ENCODE results near the gene PRKCE.

Gene PRKCE

DNA sequence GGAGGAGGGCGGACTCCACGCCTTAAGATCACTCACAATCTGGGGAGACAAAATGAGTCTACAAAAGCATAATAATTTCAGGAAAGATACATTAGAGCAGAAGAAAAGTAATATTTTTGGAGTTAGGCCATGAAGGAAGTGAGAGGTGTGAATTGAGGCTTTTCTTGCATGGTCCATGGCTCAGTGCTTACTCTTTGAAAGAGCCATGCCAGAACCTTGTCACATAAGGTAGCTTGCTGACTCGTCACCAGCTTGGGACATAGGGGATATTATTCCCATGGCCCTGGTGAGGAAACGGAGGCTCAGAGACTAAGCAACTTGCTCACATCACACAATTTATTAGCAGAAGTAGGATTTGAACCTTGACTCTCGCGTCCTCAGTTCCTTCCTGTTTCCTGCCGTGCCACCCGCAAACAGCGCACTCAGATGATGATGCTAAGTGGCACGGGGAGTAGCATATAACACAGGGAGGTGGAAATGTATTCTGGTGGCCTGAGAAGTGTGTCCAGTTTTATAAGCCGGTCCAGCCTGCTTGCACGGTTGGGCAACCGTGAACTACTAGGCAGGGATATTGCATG is 333.5 kb downstream of the PRKCE start:
- H3K27me3 Mint-ChIP-seq = no peaks in the 10 kb centered on the region
- intact Hi-C loops (cut with micrococcal nuclease) = no loop called here
- no peaks in the 10 kb centered on the region for H3K36me3 Mint-ChIP-seq (ENCODE audit: low read depth)
- H3K9me3 Mint-ChIP-seq = no peaks in the 10 kb centered on the region
- no peak overlapping the region for H3K27ac Mint-ChIP-seq
- peaks cover 33% of the 10 kb centered on the region for H3K4me1 Mint-ChIP-seq (ENCODE audit: low read depth)
- no peak overlapping the region for H3K4me3 Mint-ChIP-seq

DNA sequence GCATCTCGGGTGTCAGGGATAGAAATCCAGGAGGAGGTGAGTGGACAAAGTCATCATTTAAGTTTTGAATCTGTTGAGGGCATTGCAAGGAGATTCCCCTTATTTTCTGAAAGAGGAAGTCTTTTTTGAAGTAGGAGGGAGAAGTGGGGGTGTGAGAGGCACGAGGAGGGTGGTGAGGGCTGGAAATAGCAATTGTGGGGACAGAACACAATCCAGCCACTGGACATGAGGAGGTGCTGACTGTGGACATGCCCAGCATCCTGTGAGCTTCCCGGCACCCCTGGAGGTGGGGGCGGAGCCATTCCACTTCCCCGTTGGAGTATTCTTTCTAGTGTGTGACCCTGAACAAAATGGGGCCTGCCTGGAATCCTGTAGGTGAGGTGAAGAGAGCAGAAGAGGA is 335.0 kb downstream of the PRKCE start:
- Mint-ChIP-seq H3K9me3 (no peaks in the 10 kb centered on the region), H3K4me1 (ENCODE audit: low read depth) (peaks cover 33% of the 10 kb centered on the region), H3K27ac (peak overlapping the region; percentile 79), H3K4me3 (peak overlapping the region; percentile 18), H3K27me3 (no peaks in the 10 kb centered on the region), H3K36me3 (ENCODE audit: low read depth) (no peaks in the 10 kb centered on the region)
- intact Hi-C loops (cut with micrococcal nuclease) = no loop called here

DNA sequence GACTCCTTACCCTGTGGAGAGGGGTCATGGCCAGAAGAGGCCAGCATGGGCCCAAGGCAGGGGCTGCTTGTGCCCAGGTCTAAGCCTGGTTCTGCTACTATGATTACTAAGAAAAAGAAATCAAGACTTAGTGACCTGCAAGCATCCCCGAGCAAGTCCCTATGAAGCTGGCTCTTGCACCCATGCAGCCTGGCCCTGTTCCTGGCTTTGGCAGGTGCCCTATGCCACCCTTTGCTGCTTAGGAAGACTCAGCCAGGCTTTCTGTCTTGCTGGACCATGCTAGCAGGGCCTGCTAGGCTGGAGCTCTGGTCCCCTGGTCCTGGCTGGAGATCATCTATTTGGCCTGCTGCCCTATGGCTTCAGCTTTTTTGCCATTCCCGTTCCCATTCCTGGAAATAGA is 336.4 kb downstream of the PRKCE start:
- Mint-ChIP-seq H3K4me1 (ENCODE audit: low read depth) (peaks cover 33% of the 10 kb centered on the region), H3K4me3 (no peak overlapping the region), H3K9me3 (no peaks in the 10 kb centered on the region), H3K36me3 (ENCODE audit: low read depth) (no peaks in the 10 kb centered on the region), H3K27me3 (no peaks in the 10 kb centered on the region), H3K27ac (no peak overlapping the region)
- intact Hi-C loops (cut with micrococcal nuclease) = no loop called here

DNA sequence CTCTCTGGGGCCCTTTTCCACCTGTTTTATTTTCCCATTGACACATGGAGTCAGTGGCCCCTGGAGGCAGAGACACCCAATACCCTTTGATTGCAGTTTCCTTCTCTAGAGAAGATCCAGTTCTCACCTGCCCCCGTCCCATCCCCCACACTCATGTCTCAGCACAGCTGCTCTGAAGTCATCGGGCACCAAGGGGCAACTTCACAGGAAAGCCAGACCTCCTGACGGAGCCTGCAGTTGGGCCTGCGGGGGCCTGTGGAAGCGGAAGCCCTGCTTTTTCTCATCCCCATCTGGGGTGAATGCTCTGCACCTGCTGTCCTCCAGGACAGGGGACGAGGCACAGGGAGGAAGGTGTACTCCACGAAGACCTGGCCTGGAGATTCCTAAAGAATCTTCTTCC is 337.4 kb downstream of the PRKCE start:
- Mint-ChIP-seq H3K27me3 (no peaks in the 10 kb centered on the region), H3K4me1 (ENCODE audit: low read depth) (peaks cover 38% of the 10 kb centered on the region), H3K4me3 (no peak overlapping the region), H3K27ac (no peak overlapping the region), H3K9me3 (no peaks in the 10 kb centered on the region), H3K36me3 (ENCODE audit: low read depth) (no peaks in the 10 kb centered on the region)
- intact Hi-C loops (cut with micrococcal nuclease) = no loop called here

DNA sequence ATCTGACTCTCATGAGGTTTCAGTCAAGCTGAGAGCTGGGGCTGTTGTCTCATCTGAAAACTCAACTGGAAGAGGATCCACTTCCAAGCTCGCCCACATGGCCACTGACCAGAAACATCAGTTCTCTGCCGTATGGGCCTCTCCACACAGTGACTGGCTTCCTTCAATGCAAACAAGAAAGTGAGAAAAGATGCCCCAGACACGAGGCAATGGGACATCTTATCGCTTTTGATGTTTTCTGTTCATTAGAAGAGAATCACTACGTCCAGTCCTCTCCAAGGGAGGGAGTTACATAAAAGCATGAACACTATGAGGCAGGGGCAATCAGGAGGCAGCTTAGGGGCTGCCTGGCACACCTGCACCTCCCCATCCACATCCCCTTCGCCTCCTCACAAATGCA is 338.7 kb downstream of the PRKCE start:
- Mint-ChIP-seq H3K9me3 (no peaks in the 10 kb centered on the region), H3K27me3 (no peaks in the 10 kb centered on the region), H3K27ac (no peak overlapping the region), H3K36me3 (ENCODE audit: low read depth) (no peaks in the 10 kb centered on the region), H3K4me3 (no peak overlapping the region), H3K4me1 (ENCODE audit: low read depth) (peaks cover 31% of the 10 kb centered on the region)
- intact Hi-C loops (cut with micrococcal nuclease) = loop anchor here (5.0 kb wide), 1 partner anchor 377 kb away; no protein-coding TSS in a partner anchor

DNA sequence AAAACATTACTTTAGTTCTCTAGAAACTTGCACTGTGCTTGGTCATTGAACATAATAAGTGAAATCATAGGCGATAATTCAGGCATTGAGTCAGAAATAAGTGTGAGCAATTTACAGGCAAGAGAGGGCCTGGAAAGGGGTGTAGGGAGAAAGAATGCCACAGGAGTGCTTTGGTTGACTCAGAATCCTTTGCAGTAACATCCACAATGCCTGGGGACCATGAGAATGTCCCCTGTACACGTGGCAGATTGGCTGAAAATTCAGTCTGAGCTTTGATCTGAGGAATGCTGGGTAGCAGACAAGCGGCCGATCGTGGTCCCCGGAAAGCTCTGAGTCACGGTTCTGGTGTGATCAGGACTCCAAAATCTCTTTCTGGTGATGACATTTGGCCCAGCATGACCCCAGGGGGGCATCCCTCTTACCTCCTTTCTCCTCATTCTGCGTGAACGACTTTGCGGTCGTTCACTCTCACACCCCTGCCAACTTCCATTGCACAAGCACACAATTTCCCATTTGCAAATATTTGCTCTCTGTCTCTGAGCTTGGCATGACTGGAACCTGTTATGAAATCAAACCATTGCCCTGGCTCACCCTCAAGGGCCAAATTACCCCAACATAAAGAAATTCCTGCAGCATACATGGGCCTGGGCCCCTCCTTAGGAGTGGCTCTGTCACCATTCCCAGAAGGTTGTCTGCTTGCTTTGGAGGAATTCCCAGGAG is 340.7 kb downstream of the PRKCE start:
- H3K4me1 Mint-ChIP-seq (ENCODE audit: low read depth) = peaks cover 11% of the 10 kb centered on the region
- intact Hi-C loops (cut with micrococcal nuclease) = loop anchor here (5.0 kb wide), 1 partner anchor 375 kb away; no protein-coding TSS in a partner anchor
- no peak overlapping the region for H3K27ac Mint-ChIP-seq
- no peaks in the 10 kb centered on the region for H3K27me3 Mint-ChIP-seq
- H3K36me3 Mint-ChIP-seq (ENCODE audit: low read depth) = no peaks in the 10 kb centered on the region
- no peak overlapping the region for H3K4me3 Mint-ChIP-seq
- no peaks in the 10 kb centered on the region for H3K9me3 Mint-ChIP-seq

DNA sequence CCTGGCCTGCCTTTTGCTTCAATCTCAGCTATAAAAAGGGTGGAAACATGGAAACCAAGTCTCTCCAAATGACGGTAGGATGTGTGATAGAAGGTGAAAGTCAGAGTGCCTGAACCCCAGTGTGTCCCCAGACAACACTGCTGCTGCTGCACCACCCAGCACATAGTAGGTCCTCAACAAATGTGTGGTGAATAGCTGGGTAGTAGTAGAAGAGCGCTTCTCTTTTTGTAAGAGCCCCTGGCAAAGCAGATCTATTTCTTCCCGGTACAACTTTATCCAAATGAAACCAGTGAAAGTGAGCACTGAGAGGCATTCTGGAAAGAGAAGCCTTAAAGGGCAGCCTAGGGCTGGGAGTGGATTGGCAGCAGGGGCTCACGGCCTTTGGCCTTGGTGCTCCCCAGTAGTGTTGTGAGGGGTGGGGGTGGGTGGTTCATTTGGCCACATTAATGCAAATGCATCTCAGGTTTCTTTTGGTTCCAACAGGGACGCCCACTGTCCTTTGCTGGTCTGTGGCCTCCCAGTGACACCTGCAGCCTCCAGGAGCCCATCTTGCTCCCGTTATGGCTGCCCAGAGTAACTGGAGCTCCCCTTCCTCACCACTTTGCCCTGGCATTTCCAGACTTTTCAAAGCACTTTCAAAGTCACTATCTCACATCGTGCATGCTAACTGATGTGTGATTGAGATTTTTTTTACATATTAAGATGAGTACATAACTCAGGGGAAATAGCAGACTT is 341.4 kb downstream of the PRKCE start:
- Mint-ChIP-seq H3K4me3 (no peak overlapping the region), H3K9me3 (no peaks in the 10 kb centered on the region), H3K27ac (no peak overlapping the region), H3K27me3 (no peaks in the 10 kb centered on the region), H3K4me1 (ENCODE audit: low read depth) (peaks cover 6% of the 10 kb centered on the region), H3K36me3 (ENCODE audit: low read depth) (no peaks in the 10 kb centered on the region)
- intact Hi-C loops (cut with micrococcal nuclease) = loop anchor here (1.0 to 5.0 kb wide), 3 partner anchors 374 to 657 kb away; no protein-coding TSS in a partner anchor

DNA sequence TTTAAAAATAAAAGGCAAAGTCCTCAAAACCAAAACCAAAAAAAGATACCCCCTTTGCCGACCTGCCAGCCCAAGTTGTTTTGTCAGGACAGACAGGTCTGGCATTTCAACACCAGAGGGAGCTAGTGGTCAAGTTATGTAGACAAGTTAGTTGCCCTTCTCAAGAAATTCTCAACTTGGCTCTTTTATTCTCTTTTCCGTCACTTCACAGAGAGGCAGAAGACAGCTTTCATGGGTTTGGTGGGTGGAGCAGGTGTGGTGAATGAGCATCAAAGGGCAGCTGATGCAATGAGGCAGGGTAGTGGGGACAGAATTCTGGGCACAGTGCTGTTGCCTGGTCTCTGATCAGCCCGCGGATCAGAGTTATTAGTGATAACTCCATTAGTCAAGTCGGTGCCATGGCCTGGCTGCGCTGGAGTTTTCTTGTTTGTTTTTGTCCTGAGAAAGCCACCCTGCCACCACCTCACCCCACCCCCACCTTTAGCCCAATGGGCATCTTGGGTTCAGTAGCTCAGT is 342.1 kb downstream of the PRKCE start:
- Mint-ChIP-seq H3K27ac (no peak overlapping the region), H3K9me3 (no peaks in the 10 kb centered on the region), H3K4me3 (no peak overlapping the region), H3K36me3 (ENCODE audit: low read depth) (no peaks in the 10 kb centered on the region), H3K27me3 (no peaks in the 10 kb centered on the region), H3K4me1 (ENCODE audit: low read depth) (peaks cover 6% of the 10 kb centered on the region)
- intact Hi-C loops (cut with micrococcal nuclease) = loop anchor here (1.0 to 5.0 kb wide), 3 partner anchors 374 to 657 kb away; no protein-coding TSS in a partner anchor

DNA sequence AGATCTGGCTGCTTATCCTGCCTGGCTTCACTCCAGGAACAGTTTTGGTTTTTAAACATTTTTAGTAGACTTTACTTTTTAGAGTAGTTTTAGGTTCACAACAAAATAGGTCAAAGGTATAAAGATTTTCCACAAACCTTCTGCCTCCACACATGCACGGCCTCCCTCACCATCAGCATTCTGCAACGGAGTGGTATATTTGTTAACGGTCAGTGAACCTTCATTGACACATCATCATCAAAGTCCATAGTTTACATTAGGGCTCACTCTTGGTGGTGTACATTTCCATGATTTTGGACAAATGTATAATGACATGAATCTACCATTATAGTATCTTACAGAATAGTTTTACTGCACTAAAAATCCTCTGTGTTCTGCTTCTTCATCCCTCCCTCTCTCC is 342.6 kb downstream of the PRKCE start:
- intact Hi-C loops (cut with micrococcal nuclease) = loop anchor here (5.0 kb wide), 1 partner anchor 373 kb away; no protein-coding TSS in a partner anchor
- peaks cover 6% of the 10 kb centered on the region for H3K4me1 Mint-ChIP-seq (ENCODE audit: low read depth)
- no peak overlapping the region for H3K27ac Mint-ChIP-seq
- no peak overlapping the region for H3K4me3 Mint-ChIP-seq
- no peaks in the 10 kb centered on the region for H3K27me3 Mint-ChIP-seq
- H3K9me3 Mint-ChIP-seq = no peaks in the 10 kb centered on the region
- H3K36me3 Mint-ChIP-seq (ENCODE audit: low read depth) = no peaks in the 10 kb centered on the region

DNA sequence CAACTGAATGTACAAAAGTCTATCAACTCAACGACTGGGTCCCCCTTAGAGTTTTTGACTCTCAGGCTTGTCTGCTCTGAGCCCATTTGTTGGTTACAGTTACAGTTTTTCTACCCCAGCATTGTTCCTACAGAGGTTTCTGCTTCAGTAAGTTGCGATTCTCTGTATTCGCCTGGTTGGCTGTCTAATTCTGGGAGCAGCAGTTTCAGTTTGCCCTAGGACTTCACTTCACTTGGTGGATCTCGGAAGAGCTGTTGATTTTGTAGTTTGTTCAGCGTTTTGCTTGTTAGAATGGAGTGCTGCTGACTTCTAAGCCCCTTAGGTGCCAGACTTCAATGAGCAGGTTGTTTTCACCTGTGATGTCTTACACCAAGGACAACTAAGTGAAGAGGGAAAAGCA is 349.2 kb downstream of the PRKCE start:
- no peaks in the 10 kb centered on the region for H3K36me3 Mint-ChIP-seq (ENCODE audit: low read depth)
- no peaks in the 10 kb centered on the region for H3K27me3 Mint-ChIP-seq
- H3K27ac Mint-ChIP-seq = no peak overlapping the region
- intact Hi-C loops (cut with micrococcal nuclease) = no loop called here
- H3K4me3 Mint-ChIP-seq = no peak overlapping the region
- H3K4me1 Mint-ChIP-seq (ENCODE audit: low read depth) = no peaks in the 10 kb centered on the region
- H3K9me3 Mint-ChIP-seq = no peaks in the 10 kb centered on the region

DNA sequence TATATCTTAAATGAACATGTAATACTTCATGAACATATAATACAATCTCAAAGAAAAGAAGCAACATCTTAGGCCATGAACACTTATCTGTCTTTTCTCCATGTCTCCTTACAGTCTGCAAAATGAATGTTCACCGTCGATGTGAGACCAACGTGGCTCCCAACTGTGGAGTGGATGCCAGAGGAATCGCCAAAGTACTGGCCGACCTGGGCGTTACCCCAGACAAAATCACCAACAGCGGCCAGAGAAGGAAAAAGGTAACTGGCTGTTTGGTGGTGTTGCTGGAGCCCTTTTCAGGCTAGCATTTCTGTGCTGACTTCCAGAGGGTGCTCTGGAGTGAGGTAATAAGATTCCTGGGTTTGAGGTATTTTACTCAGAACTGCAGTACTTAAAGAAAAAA is 349.8 kb downstream of the PRKCE start:
- Mint-ChIP-seq H3K4me1 (ENCODE audit: low read depth) (no peaks in the 10 kb centered on the region), H3K27me3 (no peaks in the 10 kb centered on the region), H3K36me3 (ENCODE audit: low read depth) (no peaks in the 10 kb centered on the region), H3K27ac (no peak overlapping the region), H3K9me3 (no peaks in the 10 kb centered on the region), H3K4me3 (no peak overlapping the region)
- intact Hi-C loops (cut with micrococcal nuclease) = no loop called here

DNA sequence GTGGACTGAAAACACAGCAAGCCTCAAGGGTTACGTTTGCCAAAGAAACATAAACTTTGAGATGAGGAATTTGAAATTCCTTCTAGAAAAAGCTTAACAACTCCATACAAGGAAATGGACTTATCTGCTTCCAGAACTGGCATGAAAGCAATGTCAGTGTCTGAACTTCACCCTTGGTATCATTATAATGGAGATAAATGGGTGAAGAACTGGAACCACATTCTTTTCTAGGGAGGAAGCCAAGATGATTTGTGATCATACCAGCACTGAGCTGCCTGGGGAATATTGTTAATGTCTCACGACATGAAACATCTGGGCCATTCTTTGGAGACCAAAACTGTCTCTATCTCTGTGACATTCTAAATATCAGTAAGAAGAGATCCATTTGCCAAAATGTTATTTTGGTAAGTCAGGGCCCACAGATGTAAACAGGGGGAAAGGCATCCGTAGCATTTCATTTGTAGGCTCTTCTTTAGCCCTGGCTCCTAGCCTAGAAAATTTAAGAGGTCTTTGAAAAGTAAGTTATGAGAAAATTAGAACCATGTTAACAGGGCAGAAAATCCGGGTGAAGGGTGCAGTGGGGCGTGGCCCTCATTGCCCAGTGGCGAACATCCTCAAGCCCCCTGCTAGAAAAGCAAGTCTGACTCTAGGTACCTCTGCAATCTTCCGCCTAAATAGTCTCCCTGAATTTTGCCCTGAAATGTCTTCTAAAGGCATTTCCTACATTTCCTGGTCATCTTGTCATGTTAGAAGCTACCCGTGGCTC is 350.4 kb downstream of the PRKCE start:
- Mint-ChIP-seq H3K4me3 (no peak overlapping the region), H3K36me3 (ENCODE audit: low read depth) (no peaks in the 10 kb centered on the region)
- intact Hi-C loops (cut with micrococcal nuclease) = no loop called here

DNA sequence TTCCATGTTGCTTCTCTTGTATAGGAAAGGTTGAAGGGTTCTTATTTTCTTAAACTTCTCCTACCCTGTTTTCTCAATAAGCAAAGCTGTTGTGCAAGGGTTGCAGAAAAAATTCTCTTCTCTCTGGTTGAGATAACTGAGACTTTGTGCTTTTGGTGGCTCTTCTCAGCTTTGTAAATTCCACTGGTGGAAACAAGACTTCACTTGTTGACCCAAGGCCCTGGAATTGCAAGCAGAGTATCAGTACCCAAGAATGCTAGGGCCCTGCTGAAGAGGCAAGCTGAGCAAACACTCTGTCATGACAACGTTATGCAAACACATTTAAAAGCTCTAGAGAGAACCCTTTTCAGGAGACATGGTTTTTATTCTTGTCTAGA is 351.0 kb downstream of the PRKCE start:
- intact Hi-C loops (cut with micrococcal nuclease) = no loop called here
- Mint-ChIP-seq H3K27ac (no peak overlapping the region), H3K27me3 (no peaks in the 10 kb centered on the region), H3K4me1 (ENCODE audit: low read depth) (no peaks in the 10 kb centered on the region), H3K4me3 (no peak overlapping the region), H3K9me3 (no peaks in the 10 kb centered on the region), H3K36me3 (ENCODE audit: low read depth) (no peaks in the 10 kb centered on the region)

More for the DNA sequence above, 350.4 kb downstream of the PRKCE start:
- Mint-ChIP-seq H3K4me1 (ENCODE audit: low read depth) (no peaks in the 10 kb centered on the region), H3K9me3 (no peaks in the 10 kb centered on the region), H3K27ac (no peak overlapping the region), H3K27me3 (no peaks in the 10 kb centered on the region)
